Activated CD4-positive, alpha-beta T cell treated with anti-CD3 and anti-CD28 coated beads, Interleukin-2, amount 10 ng/mL, durations not matched to agents 7 days and 5 days (primary cell): ENCODE results near the gene ERG. TPM values are rescaled to one million over a fixed set of nuclear protein-coding genes. Genes with fewer than 3 reads are reported as not detected.

Experiments used
- CTCF ChIA-PET: fragments of 350-600 bp; sonication (Branson Sonifier 250); formaldehyde crosslinking; loops from one replicate; lab custom pipeline; 2021; ENCODE audit warnings: antibody characterized with exemption; lab: Charles Lee
- POLR2A ChIA-PET: fragments of 350-600 bp; sonication (Branson Sonifier 250); formaldehyde crosslinking; loops from one replicate; lab custom pipeline; 2021; ENCODE audit warnings: antibody characterized with exemption; lab: Charles Lee
- DNase-seq: peaks from one replicate; pipeline ENCODE4 v3.0.0-alpha.2; 2020
- H3K27ac Mint-ChIP-seq: one replicate; pipeline ENCODE4 v1.8.0; 2021; ENCODE audit warnings: mild to moderate bottlenecking, moderate library complexity, mixed read lengths
- H3K27me3 Mint-ChIP-seq: one replicate; pipeline ENCODE4 v1.8.0; 2021; ENCODE audit warnings: mixed read lengths
- H3K36me3 Mint-ChIP-seq: one replicate; pipeline ENCODE4 v1.8.0; 2021; ENCODE audit warnings: low read depth, mixed read lengths
- H3K4me1 Mint-ChIP-seq: one replicate; pipeline ENCODE4 v1.8.0; 2021; ENCODE audit warnings: mixed read lengths
- H3K4me3 Mint-ChIP-seq: one replicate; pipeline ENCODE4 v1.8.0; 2021; ENCODE audit warnings: mild to moderate bottlenecking, moderate library complexity, mixed read lengths
- H3K9me3 Mint-ChIP-seq: one replicate; pipeline ENCODE4 v1.8.0; 2021; ENCODE audit warnings: mixed read lengths
- total RNA-seq, 2 experiments: library from RNA; stranded (reverse); gene quantifications; one replicate each; pipeline ENCODE4 v1.2.3, GENCODE V29; 2021

ERG gene
- total RNA-seq, 2 experiments from 2014 or later, result not detected

DNA sequence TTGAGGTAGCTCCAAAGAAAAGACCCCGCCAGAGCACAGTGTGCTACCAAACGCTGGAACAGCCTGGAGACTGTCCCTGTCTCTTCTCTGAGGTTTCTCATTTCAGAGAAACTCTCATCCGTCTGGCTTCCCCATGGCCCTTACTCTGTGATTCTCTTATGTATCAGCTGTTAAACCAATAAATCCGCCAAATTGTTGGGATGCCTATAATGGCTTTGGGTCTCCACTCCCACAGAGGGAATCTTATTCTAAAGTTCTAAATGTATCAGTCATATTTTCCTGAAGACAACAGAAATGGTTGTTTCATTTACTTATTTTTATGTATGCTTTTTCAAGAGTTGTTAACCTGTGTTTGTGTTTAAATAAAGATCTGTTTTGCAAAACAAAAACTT is 4.0 kb downstream of the ERG start:
- no peak overlapping the region for H3K27ac Mint-ChIP-seq
- H3K36me3 Mint-ChIP-seq, result no peaks in the 10 kb centered on the region
- H3K27me3 Mint-ChIP-seq, result peaks cover 68% of the 10 kb centered on the region
- no peak overlapping the region for H3K4me3 Mint-ChIP-seq
- POLR2A ChIA-PET, result no interaction called here
- CTCF ChIA-PET, result no interaction called here
- H3K4me1 Mint-ChIP-seq, result peaks cover 2% of the 10 kb centered on the region
- no peak for DNase-seq
- H3K9me3 Mint-ChIP-seq, result no peaks in the 10 kb centered on the region

DNA sequence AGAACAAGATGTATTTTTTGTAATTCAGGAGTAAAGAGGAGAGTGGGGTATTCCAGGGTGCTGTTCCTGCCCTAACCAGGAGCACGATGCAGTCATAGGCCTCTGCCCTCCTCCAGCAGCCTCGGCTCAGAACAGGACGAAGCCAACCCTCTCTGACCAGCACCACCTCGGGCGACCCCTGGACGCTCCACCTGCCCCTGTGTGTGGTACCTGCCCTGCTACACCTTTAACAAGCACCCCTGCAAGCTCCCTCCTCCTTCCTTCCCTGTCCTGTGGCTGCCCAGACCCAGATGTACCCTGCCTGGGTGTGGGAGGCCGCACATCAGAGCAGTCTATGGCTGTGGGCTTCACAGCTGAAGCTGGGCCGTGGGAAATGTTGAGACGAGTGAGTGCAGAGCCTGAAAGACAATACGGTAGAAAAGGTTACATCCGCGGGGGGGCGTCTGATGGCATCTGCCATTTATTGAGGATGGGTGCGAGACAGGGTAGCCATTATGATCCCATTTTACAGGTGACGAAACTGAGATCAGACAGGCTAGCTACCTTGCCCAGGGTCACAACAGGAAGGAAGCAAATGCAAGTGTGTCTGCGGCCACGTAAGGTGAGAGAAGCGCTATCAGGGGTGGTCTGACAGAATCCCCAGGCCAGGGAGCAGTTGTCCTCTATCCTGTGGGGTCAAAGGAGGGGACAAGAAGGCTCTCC is 4.6 kb downstream of the ERG start:
- Mint-ChIP-seq H3K27ac (no peak overlapping the region), H3K4me1 (peaks cover 2% of the 10 kb centered on the region), H3K9me3 (no peaks in the 10 kb centered on the region), H3K36me3 (no peaks in the 10 kb centered on the region), H3K27me3 (peaks cover 65% of the 10 kb centered on the region), H3K4me3 (no peak overlapping the region)
- ChIA-PET CTCF (no interaction called here), POLR2A (no interaction called here)
- DNase-seq, result no peak

DNA sequence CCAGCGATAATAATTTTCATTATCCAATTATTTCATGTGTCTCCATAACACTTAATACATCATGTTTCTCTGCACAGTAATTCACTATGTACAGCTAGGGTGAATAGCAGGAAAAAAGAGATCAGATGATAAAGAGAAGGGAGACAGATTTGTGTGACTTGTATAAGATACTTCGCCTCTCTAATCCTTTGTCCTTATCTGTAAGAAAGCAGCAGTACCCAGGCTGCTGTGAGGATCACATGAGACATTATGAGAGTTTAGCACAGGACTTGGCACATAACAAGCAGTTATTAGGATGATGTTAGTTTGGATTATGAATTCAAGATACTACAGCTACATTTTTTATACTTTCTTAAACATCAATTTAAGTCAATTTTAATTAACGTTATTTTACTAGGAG is 6.3 kb downstream of the ERG start:
- no peaks in the 10 kb centered on the region for H3K4me1 Mint-ChIP-seq
- H3K4me3 Mint-ChIP-seq, result no peak overlapping the region
- H3K27ac Mint-ChIP-seq, result no peak overlapping the region
- no peaks in the 10 kb centered on the region for H3K9me3 Mint-ChIP-seq
- no peaks in the 10 kb centered on the region for H3K36me3 Mint-ChIP-seq
- ChIA-PET CTCF (no interaction called here), POLR2A (no interaction called here)
- peaks cover 56% of the 10 kb centered on the region for H3K27me3 Mint-ChIP-seq
- no peak for DNase-seq

DNA sequence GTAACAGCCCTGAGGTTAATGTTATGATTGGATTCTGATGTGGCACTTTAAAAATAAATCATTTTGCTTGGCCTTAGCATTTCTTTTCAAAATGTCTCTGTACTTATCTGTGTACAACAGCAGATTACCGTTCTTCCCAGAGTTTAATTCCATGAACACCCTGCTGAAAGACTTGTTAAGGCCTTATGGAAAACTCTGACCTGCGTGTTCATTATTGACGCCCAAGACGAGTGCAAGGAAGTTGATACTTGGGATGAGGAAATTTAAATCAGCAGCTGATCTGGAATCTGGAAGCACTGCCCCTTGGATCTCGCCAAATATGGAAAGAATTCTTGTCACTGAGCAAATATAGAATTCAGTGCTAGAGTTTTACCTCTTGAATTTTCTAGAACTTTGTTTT is 6.7 kb downstream of the ERG start:
- CTCF ChIA-PET, result no interaction called here
- H3K4me3 Mint-ChIP-seq, result no peak overlapping the region
- H3K27me3 Mint-ChIP-seq, result peaks cover 51% of the 10 kb centered on the region
- DNase-seq, result no peak
- H3K9me3 Mint-ChIP-seq, result no peaks in the 10 kb centered on the region
- POLR2A ChIA-PET, result no interaction called here
- H3K36me3 Mint-ChIP-seq, result no peaks in the 10 kb centered on the region
- H3K27ac Mint-ChIP-seq, result no peak overlapping the region
- no peaks in the 10 kb centered on the region for H3K4me1 Mint-ChIP-seq

DNA sequence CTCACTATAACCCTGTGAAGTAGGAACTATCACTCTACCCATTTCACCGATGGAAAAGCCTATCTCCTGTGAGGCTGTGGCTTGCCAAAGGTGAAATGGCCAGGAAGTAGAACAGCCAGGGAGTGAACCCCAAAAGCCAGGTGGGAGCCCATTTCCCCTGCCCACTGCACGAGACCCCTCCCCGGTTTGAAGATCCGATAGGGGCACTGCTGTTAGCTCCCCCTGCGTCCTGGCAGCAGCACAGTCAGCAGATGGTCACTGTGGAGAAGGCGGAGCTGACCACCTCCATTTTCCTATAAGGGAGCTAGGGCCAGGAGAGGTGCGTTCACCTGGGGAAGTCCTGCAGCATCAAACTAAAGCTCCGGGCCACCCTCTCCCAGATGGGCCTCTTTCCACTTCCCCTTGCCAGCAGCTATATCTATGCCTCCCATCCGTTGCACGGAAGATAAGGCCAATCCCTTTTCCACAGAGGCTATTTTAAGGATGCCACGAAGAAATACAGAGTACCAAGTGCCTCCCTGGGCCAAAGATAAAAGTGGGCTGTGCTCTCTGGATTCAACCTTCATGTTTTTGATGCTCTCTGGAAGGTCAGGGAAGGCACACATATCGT is 7.8 kb downstream of the ERG start:
- Mint-ChIP-seq H3K27ac (no peak overlapping the region), H3K36me3 (no peaks in the 10 kb centered on the region), H3K9me3 (no peaks in the 10 kb centered on the region), H3K4me1 (no peaks in the 10 kb centered on the region), H3K4me3 (no peak overlapping the region), H3K27me3 (peaks cover 41% of the 10 kb centered on the region)
- CTCF ChIA-PET, result no interaction called here
- POLR2A ChIA-PET, result no interaction called here
- no peak for DNase-seq

DNA sequence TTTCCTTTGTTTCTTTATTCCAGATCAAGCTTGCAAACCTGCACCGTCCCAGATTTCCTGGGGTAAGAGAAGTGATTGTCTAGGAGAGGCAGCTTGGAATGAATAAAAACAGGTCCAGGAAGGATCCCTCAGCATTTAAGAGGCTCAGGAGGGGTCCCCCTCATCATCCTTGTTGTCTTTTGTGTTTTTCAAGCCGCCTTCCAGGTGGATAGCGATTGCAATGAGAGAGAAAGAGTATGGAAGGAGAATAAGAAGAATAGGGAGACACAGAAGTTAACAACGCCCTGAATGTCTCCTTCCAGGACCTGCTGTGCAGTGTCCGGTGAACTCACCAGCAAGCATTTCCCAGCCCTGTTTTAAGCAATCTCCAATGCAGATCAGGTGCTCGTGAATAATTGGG is 8.5 kb downstream of the ERG start:
- H3K27ac Mint-ChIP-seq, result no peak overlapping the region
- H3K4me1 Mint-ChIP-seq, result no peaks in the 10 kb centered on the region
- no peaks in the 10 kb centered on the region for H3K36me3 Mint-ChIP-seq
- ChIA-PET POLR2A (no interaction called here), CTCF (no interaction called here)
- H3K27me3 Mint-ChIP-seq, result peaks cover 33% of the 10 kb centered on the region
- no peak overlapping the region for H3K4me3 Mint-ChIP-seq
- no peak for DNase-seq
- no peaks in the 10 kb centered on the region for H3K9me3 Mint-ChIP-seq

DNA sequence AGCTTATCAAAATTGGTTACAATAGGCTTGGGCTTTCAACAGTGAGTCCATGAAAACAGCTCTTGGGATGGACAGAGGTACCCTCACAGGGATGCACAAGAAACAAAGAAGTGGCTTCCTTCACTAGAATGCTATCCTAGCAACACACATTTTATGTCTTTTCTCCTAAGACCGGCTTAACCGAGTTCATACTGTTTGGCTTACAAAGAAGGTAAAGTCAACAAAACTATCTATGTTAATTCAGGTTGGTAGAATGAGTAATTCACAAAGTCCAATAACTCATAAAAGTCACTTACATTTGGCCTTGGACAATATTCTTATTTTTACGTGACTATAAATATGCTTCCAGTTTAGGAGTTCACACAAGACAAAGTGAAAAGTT is 9.0 kb downstream of the ERG start:
- no peaks in the 10 kb centered on the region for H3K4me1 Mint-ChIP-seq
- no peaks in the 10 kb centered on the region for H3K9me3 Mint-ChIP-seq
- H3K27ac Mint-ChIP-seq, result no peak overlapping the region
- CTCF ChIA-PET, result no interaction called here
- POLR2A ChIA-PET, result no interaction called here
- H3K27me3 Mint-ChIP-seq, result peaks cover 33% of the 10 kb centered on the region
- H3K4me3 Mint-ChIP-seq, result no peak overlapping the region
- DNase-seq, result no peak
- no peaks in the 10 kb centered on the region for H3K36me3 Mint-ChIP-seq

DNA sequence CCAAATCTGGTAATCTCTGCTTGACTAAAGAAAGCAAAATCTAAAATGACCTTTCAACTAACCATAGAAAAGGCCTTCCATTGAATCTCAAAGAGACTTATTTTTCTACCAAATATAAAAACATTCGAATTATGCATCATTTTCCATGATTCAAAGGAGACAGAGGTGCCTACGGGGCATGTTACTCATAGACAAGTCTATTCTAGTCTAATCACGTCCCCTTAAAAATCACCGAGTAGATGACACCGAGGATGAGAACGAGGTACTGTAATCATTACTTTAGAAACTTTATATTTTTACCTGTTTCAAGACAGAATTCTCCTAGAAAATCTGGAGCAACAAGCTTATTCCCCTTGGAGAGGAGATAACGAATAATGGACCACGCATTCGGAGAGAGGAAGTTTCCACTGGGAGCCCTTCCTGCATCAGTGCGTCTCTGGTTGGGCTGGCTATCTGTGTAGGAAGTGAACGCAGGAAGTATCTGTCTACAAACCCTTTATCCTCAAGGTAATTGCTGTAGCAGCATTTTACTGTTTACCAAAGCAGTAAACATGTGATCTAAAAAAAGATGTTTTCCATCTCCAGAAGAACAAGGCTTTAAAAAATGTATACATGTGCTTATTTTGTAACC is 9.5 kb downstream of the ERG start:
- no peaks in the 10 kb centered on the region for H3K36me3 Mint-ChIP-seq
- POLR2A ChIA-PET, result no interaction called here
- H3K27me3 Mint-ChIP-seq, result peaks cover 31% of the 10 kb centered on the region
- H3K4me1 Mint-ChIP-seq, result no peaks in the 10 kb centered on the region
- DNase-seq, result no peak
- CTCF ChIA-PET, result no interaction called here
- no peaks in the 10 kb centered on the region for H3K9me3 Mint-ChIP-seq
- H3K4me3 Mint-ChIP-seq, result no peak overlapping the region
- H3K27ac Mint-ChIP-seq, result no peak overlapping the region

DNA sequence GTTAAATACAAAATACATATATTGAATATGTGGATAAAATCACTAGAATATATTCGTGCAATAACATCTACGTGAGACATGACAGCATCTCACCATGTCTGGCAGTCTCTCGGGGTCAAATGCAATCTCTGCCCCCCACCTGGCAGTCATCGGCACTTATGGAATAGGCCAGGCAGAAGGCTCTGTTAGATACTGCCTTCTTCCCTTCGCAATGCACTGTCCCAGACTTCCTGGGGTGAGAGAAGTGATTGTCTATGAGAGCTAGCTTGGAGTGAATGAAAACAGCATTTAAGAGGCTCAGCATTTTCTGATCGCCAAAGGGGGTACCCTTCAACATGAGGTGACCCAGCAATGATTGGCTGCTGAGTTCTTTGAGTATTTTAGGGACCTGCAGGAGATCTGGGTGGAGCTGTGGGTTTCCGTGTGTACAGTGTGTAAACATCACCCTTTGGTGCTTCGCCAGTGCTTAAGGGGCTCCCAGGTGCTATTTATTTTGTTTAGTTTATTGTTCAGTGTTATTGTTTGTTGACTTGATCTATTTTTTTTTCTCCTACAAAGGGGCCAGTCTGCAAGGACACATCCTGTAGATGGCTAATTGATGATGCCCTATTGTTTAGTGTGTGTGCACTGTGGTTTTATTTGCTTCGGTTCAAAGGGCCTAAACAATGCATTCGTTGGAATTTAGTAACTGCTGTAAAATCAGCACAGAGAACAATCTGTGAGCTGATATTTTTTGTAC is 10.2 kb downstream of the ERG start:
- POLR2A ChIA-PET, result no interaction called here
- H3K4me3 Mint-ChIP-seq, result no peak overlapping the region
- CTCF ChIA-PET, result no interaction called here

DNA sequence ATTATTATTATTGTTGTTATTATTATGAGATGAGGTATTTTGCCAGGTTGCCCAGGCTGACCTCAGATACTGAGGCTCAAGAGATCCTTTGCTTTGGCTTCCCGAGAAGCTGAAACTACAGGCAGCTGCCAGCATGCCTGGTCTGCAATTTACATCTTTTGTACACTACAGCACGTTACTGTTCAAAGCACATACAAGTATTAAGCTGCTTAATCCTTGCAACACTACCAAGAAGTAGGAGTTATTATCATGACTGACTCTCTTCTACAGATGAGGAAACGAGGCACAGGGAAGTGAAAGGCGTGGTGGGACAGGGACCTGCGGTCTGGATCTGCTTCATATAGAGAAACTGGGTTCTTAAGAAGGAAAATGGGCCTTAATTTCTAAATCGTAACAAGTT is 11.6 kb downstream of the ERG start:
- no peaks in the 10 kb centered on the region for H3K9me3 Mint-ChIP-seq
- H3K27me3 Mint-ChIP-seq, result peaks cover 27% of the 10 kb centered on the region
- H3K4me3 Mint-ChIP-seq, result no peak overlapping the region
- DNase-seq, result no peak
- no peaks in the 10 kb centered on the region for H3K36me3 Mint-ChIP-seq
- ChIA-PET POLR2A (no interaction called here), CTCF (no interaction called here)
- no peak overlapping the region for H3K27ac Mint-ChIP-seq
- no peaks in the 10 kb centered on the region for H3K4me1 Mint-ChIP-seq

More for the DNA sequence above, 10.2 kb downstream of the ERG start:
- no peaks in the 10 kb centered on the region for H3K9me3 Mint-ChIP-seq
- H3K27ac Mint-ChIP-seq, result no peak overlapping the region
- H3K27me3 Mint-ChIP-seq, result peaks cover 28% of the 10 kb centered on the region
- H3K36me3 Mint-ChIP-seq, result no peaks in the 10 kb centered on the region
- no peak for DNase-seq
- no peaks in the 10 kb centered on the region for H3K4me1 Mint-ChIP-seq

DNA sequence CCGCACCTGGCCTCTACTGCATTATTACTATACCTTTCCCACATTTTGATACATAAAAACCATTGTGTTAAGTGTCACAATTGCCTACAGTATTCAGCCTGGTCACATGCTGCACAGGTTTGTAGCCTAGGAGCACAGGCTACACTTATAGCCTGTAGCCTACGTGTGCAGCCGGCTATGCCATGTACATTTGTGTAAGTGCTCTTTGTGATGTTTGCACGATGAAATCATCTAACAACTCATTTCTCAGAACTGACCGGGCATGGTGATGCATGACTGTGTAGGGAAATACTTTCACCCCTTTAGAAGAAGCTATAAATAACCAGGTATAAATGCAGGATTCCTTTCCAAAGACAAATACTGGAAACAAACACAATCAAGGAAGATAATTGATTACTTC is 12.1 kb downstream of the ERG start:
- POLR2A ChIA-PET, result no interaction called here
- no peak overlapping the region for H3K4me3 Mint-ChIP-seq
- no peak for DNase-seq
- H3K9me3 Mint-ChIP-seq, result no peaks in the 10 kb centered on the region
- H3K27me3 Mint-ChIP-seq, result peaks cover 25% of the 10 kb centered on the region
- no peak overlapping the region for H3K27ac Mint-ChIP-seq
- no peaks in the 10 kb centered on the region for H3K36me3 Mint-ChIP-seq
- no peaks in the 10 kb centered on the region for H3K4me1 Mint-ChIP-seq
- CTCF ChIA-PET, result no interaction called here

DNA sequence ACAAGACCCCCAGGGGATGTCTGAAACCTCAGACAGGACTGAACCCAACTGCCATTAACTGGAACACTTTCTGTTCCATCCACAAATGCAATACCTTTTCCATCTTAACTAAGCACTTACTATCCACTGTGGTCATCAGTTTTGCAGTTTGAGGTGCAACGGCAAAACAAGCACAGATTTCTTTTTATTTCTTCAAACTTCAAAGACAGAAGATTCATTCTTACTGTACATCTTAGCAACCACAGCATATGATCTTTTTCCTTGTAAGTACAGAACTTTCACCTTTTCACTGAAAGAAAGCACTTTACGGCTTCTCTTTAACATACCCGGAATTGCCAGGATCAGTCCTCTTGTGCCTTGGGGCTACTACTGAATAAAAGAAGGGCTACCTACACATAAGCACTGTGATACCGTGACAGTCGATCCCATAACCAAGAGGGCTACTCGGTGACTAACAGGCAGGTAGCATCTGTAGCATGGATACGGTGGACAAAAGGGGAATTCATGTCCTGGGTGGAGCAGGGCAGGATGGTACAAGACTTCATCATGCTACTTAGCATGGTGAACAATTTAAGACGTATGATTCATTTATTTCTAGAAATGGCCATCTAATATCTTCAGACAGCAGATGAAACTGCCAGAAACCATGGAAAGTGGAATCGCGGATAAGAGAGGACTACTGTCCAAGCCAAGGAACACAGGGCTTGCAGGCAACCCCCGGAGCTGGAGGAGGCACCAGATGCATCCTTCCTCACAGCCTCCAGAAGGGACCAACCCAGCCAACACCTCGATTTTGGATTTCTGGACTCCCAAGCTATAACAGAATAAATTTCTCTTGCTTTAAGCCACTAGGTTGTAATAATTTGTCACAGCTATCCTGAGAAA is 18.4 kb downstream of the ERG start:
- H3K36me3 Mint-ChIP-seq, result no peaks in the 10 kb centered on the region
- no peak for DNase-seq
- H3K27me3 Mint-ChIP-seq, result peaks cover 55% of the 10 kb centered on the region
- CTCF ChIA-PET, result no interaction called here
- H3K9me3 Mint-ChIP-seq, result no peaks in the 10 kb centered on the region
- no peak overlapping the region for H3K4me3 Mint-ChIP-seq
- POLR2A ChIA-PET, result no interaction called here
- peaks cover 15% of the 10 kb centered on the region for H3K4me1 Mint-ChIP-seq
- no peak overlapping the region for H3K27ac Mint-ChIP-seq
